ENCODE results near the gene WFDC5.

GRCh38 chr20:45082468-45082867 is 32.5 kb downstream of the WFDC5 start:
- no peak for TF ChIP-seq CTCF (IDR thresholded peaks at IDR 0.05)
- no peak for TF ChIP-seq POLR2A (IDR thresholded peaks at IDR 0.05)

All from gastroesophageal sphincter (tissue), 3 donors.